ENCODE data around the gene HESX1.

HESX1 gene

GRCh38 chr3:57166660-57167059, 33.1 kb downstream of the HESX1 start:
- no peak for DNase-seq

- no peak for DNase-seq
Measured at GRCh38 chr3:57165641-57166040, 34.1 kb downstream of the HESX1 start.

GRCh38 chr3:57164657-57165573, 34.9 kb downstream of the HESX1 start, which contains the start of gene IL17RD:
IL17RD (minus strand) TSS chr3:57165353; CDS start chr3:57165286, 67 bp downstream.
- peak; percentile 74 for DNase-seq

GRCh38 chr3:57164217-57164656, 35.5 kb downstream of the HESX1 start:
- DNase-seq: peak; percentile 34

- DNase-seq: peak; percentile 14
Measured at GRCh38 chr3:57163751-57164150, 36.0 kb downstream of the HESX1 start.

- DNase-seq: no peak
Measured at GRCh38 chr3:57161915-57162314, 37.9 kb downstream of the HESX1 start.

GRCh38 chr3:57160765-57161538, 38.8 kb downstream of the HESX1 start:
- no peak for DNase-seq

- no peak for DNase-seq
Measured at GRCh38 chr3:57160076-57160764, 39.6 kb downstream of the HESX1 start.

- DNase-seq: no peak
Measured at GRCh38 chr3:57158813-57159738, 40.7 kb downstream of the HESX1 start.

GRCh38 chr3:57158325-57158724, 41.5 kb downstream of the HESX1 start:
- no peak for DNase-seq

GRCh38 chr3:57157545-57157944, 42.2 kb downstream of the HESX1 start:
- DNase-seq: no peak

- DNase-seq: no peak
Measured at GRCh38 chr3:57155310-57155643, 44.5 kb downstream of the HESX1 start.

- DNase-seq: no peak
Measured at GRCh38 chr3:57154470-57155309, 45.1 kb downstream of the HESX1 start.

- no peak for DNase-seq
Measured at GRCh38 chr3:57152151-57153143, 47.3 kb downstream of the HESX1 start.

- DNase-seq: no peak
Measured at GRCh38 chr3:57151749-57152148, 48.0 kb downstream of the HESX1 start.

GRCh38 chr3:57151021-57151449, 48.7 kb downstream of the HESX1 start:
- no peak for DNase-seq

GRCh38 chr3:57150113-57150581, 49.6 kb downstream of the HESX1 start:
- DNase-seq: no peak

Data from DMS53 (cell line).